Panc1 (cell line): ENCODE data around the gene TMEM254. TPM values are rescaled to one million over a fixed set of nuclear protein-coding genes. Genes with fewer than 3 reads are reported as not detected.

ENCODE experiments used
- ATAC-seq: fragments of 200-7000 bp; cut with Tn5 transposase; 2 replicates; pipeline ENCODE4 v1.9.1; 2020; ENCODE audit warnings: mild to moderate bottlenecking, moderate library complexity
- BruUV-seq: library from RNA; stranded (reverse); fragments of 400-500 nt; replicated peaks from 2 replicates; lab custom pipeline; 2021; lab: Mats Ljungman, UMichigan
- CTCF ChIA-PET: fragments of 300-600 bp; sonication (Branson Sonifier 250); formaldehyde crosslinking; loops from one replicate; lab custom pipeline; 2022; ENCODE audit warnings: antibody characterized with exemption; lab: Charles Lee
- POLR2A ChIA-PET: fragments of 300-600 bp; sonication (Branson Sonifier 250); formaldehyde crosslinking; loops from one replicate; lab custom pipeline; 2022; ENCODE audit warnings: antibody characterized with exemption; lab: Charles Lee
- DNase-seq: peaks from one replicate; pipeline ENCODE4 v3.0.0-alpha.2; 2010; ENCODE audit warnings: low read depth, low spot score
- H3K27ac ChIP-seq: 2 replicates; pipeline ENCODE4 v1.5.1; 2011; ENCODE audit warnings: mild to moderate bottlenecking, low read length, inconsistent platforms
- H3K27me3 ChIP-seq: fragments of 200-500 bp; sonication (Bioruptor generic); 2 replicates; pipeline ENCODE4 v1.6.0; 2014; ENCODE audit warnings: low read length, inconsistent platforms; ENCODE audit not compliant: control insufficient read depth, insufficient read depth
- H3K36me3 ChIP-seq: fragments of 200-500 bp; sonication (Bioruptor generic); 2 replicates; pipeline ENCODE4 v1.5.1; 2014; ENCODE audit warnings: inconsistent platforms, mild to moderate bottlenecking, low read length, moderate library complexity; ENCODE audit not compliant: control insufficient read depth, insufficient read depth
- H3K4me1 ChIP-seq: 2 replicates; pipeline ENCODE4 v1.5.1; 2011; ENCODE audit warnings: inconsistent platforms, mild to moderate bottlenecking, low read length, moderate library complexity; ENCODE audit not compliant: control insufficient read depth, insufficient read depth
- H3K4me3 ChIP-seq, 2 experiments: 2 replicates each; pipeline ENCODE4 v1.5.1; 2011 to 2012; ENCODE audit warnings: low read depth in 2 of 2, low read length in 2 of 2, mild to moderate bottlenecking in 2 of 2, inconsistent platforms in 1 of 2, moderate library complexity in 1 of 2
- H3K9me3 ChIP-seq: fragments of 200-500 bp; sonication (Bioruptor generic); 2 replicates; pipeline ENCODE4 v1.5.1; 2014; ENCODE audit warnings: low read depth, mild to moderate bottlenecking, inconsistent platforms, low read length, moderate library complexity; ENCODE audit not compliant: control insufficient read depth, insufficient read depth
- CTCF ChIP-seq: fragments of 450-650 bp; IDR thresholded peaks from 2 replicates; pipeline ENCODE4 v1.5.1; 2017; ENCODE audit warnings: mild to moderate bottlenecking
- POLR2AphosphoS5 ChIP-seq: IDR thresholded peaks from 2 replicates; pipeline ENCODE4 v1.6.1; 2012; ENCODE audit warnings: mild to moderate bottlenecking, low read depth, low read length, moderate library complexity
- SIN3A ChIP-seq: IDR thresholded peaks from 2 replicates; pipeline ENCODE4 v1.6.1; 2012; ENCODE audit warnings: low read depth, mild to moderate bottlenecking, low read length, moderate library complexity, borderline replicate concordance; ENCODE audit not compliant: insufficient read depth
- TCF7L2 ChIP-seq: IDR thresholded peaks from 2 replicates; pipeline ENCODE4 v1.6.1; 2011; ENCODE audit warnings: mild to moderate bottlenecking, low read depth, low read length, inconsistent platforms
- in situ Hi-C: cut with HindIII; loops from 2 replicates; pipeline ENCODE4 v1.10.0; 2016; ENCODE audit warnings: low sequenced_read_pairs, low pct_unique_long_range_greater_than_20kb
- intact Hi-C: fragments of 100-400 bp; cut with micrococcal nuclease; formaldehyde crosslinking; loops from one replicate; pipeline ENCODE4 v1.10.0; 2022; ENCODE audit not compliant: unreplicated experiment
- total RNA-seq: library from RNA; stranded (reverse); gene quantifications from one replicate; pipeline ENCODE4 v1.2.1, GENCODE V29; 2021; ENCODE audit not compliant: unreplicated experiment
- TF ChIP-seq, protein P1 (sequence below), 2 experiments: IDR thresholded peaks; 2 replicates each; pipeline ENCODE4 v1.6.1; 2011 to 2012; ENCODE audit warnings: low read depth in 2 of 2, control low read depth in 1 of 2, low read length in 1 of 2, mild to moderate bottlenecking in 1 of 2, moderate library complexity in 1 of 2; ENCODE audit not compliant: insufficient read depth in 1 of 2

The TMEM254 gene
- total RNA-seq, 1 experiment from 2014 or later: 28.8 TPM

DNA sequence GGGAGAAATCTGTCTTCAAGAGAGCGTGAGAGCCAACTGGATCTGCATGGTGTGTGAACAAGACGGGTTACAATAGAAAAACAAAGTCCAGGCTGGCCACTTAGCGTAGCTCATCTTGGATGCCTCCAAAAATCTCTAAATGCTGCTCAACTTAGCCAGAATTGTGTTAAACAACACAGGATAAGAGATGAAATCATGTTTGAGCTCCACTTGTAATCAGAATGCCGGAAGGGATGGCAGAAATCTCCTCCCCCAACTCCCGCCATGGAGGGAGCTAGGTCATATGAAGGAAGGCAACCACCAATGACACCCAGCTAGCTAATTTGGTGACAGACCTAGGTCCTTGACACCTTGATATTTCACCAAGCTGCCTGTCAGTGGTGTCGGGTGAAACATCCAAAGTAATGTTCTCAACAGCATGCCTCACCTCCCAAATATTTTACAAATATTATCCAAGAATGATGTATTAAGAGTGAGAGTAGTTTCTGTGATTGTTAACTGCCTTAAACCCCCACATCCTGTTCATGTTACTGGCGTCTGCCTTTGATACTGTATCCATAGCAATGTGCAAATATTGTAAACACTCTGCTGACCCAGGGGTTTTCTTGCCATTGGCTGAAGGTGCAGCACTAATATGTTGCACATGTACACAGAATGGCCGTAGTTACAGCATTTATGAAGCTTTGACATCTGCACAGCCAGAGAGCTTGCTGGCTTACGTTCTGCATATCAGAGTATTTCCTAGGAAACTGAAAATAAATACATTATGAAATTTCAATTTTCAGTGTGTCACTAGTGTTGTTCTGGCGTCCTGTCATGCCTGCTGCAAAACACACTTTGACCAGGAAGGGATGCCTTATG lies 25.8 kb downstream of the TMEM254 start:
- TF ChIP-seq SIN3A (no peak), TCF7L2 (no peak), POLR2AphosphoS5 (no peak), CTCF (no peak)
- TF ChIP-seq, protein P1, sequence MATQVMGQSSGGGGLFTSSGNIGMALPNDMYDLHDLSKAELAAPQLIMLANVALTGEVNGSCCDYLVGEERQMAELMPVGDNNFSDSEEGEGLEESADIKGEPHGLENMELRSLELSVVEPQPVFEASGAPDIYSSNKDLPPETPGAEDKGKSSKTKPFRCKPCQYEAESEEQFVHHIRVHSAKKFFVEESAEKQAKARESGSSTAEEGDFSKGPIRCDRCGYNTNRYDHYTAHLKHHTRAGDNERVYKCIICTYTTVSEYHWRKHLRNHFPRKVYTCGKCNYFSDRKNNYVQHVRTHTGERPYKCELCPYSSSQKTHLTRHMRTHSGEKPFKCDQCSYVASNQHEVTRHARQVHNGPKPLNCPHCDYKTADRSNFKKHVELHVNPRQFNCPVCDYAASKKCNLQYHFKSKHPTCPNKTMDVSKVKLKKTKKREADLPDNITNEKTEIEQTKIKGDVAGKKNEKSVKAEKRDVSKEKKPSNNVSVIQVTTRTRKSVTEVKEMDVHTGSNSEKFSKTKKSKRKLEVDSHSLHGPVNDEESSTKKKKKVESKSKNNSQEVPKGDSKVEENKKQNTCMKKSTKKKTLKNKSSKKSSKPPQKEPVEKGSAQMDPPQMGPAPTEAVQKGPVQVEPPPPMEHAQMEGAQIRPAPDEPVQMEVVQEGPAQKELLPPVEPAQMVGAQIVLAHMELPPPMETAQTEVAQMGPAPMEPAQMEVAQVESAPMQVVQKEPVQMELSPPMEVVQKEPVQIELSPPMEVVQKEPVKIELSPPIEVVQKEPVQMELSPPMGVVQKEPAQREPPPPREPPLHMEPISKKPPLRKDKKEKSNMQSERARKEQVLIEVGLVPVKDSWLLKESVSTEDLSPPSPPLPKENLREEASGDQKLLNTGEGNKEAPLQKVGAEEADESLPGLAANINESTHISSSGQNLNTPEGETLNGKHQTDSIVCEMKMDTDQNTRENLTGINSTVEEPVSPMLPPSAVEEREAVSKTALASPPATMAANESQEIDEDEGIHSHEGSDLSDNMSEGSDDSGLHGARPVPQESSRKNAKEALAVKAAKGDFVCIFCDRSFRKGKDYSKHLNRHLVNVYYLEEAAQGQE (IDR thresholded peaks at IDR 0.05; ENCODE audit: insufficient read depth in 1 of 2, low read depth in 2 of 2, low read length in 1 of 2): no peak
- no peaks in the 10 kb centered on the region for H3K4me1 ChIP-seq
- no TSS peak for BruUV-seq
- ChIA-PET POLR2A (no interaction called here), CTCF (interaction anchor here (0.6 kb wide), 1 partner anchor 597 kb away, joined by 4 read pairs; no protein-coding TSS in a partner anchor)
- H3K36me3 ChIP-seq: no peaks in the 10 kb centered on the region
- in situ Hi-C loops: no loop called here
- DNase-seq (no peak), ATAC-seq (no peak)
- H3K27ac ChIP-seq: no peak overlapping the region
- H3K27me3 ChIP-seq: no peaks in the 10 kb centered on the region
- no peaks in the 10 kb centered on the region for H3K9me3 ChIP-seq
- H3K4me3 ChIP-seq: no peak overlapping the region
- intact Hi-C loops: no loop called here

- ATAC-seq: no peak
- no TSS peak for BruUV-seq
- in situ Hi-C loops: no loop called here
- TF ChIP-seq SIN3A (no peak), CTCF (no peak), POLR2AphosphoS5 (no peak), TCF7L2 (no peak)
- TF ChIP-seq, protein P1 (IDR thresholded peaks at IDR 0.05; ENCODE audit: insufficient read depth in 1 of 2, low read depth in 2 of 2, low read length in 1 of 2): no peak
- no peaks in the 10 kb centered on the region for H3K9me3 ChIP-seq
- no peaks in the 10 kb centered on the region for H3K4me1 ChIP-seq
- H3K27ac ChIP-seq: no peak overlapping the region
- H3K27me3 ChIP-seq: no peaks in the 10 kb centered on the region
- ChIA-PET CTCF (no interaction called here), POLR2A (no interaction called here)
- no peaks in the 10 kb centered on the region for H3K36me3 ChIP-seq
- intact Hi-C loops: no loop called here
- no peak overlapping the region for H3K4me3 ChIP-seq
- no peak for DNase-seq
Observed at GRCh38 chr10:80108576-80109239, 30.2 kb downstream of the TMEM254 start.
